Spleen (tissue), 3 donors: ENCODE data around the gene PLSCR5.

Source experiments
- POLR2A ChIP-seq, 3 donors: fragments of 450-650 bp; IDR thresholded peaks; one replicate each; pipeline ENCODE4 v1.5.1; 2017; ENCODE audit warnings: antibody characterized with exemption in 3 of 3, mild to moderate bottlenecking in 1 of 3
- POLR2AphosphoS5 ChIP-seq, 3 donors: sonication (generic); formaldehyde crosslinking; IDR thresholded peaks; one replicate each; pipeline ENCODE4 v1.5.1; 2017; ENCODE audit warnings: antibody characterized with exemption in 3 of 3

- no peak for TF ChIP-seq POLR2A (IDR thresholded peaks at IDR 0.05)
- TF ChIP-seq POLR2AphosphoS5 (IDR thresholded peaks at IDR 0.05) = no peak
Measured at GRCh38 chr3:146605106-146605505, at the start of gene PLSCR5.
